GM18907 (cell line): Measurements from ENCODE around the gene IL12A.
A peak's percentile ranks its signal among the peaks of the same experiment; 100 is the strongest.

Source experiments
- ATAC-seq: cut with Tn5 transposase; IDR thresholded peaks from one replicate; pipeline ENCODE4 v1.9.1; 2021; ENCODE audit warnings: mild to moderate bottlenecking, moderate library complexity; ENCODE audit not compliant: unreplicated experiment

The IL12A gene

GRCh38 chr3:159988617-159989271, at the start of gene IL12A:
Gene IL12A (plus strand): TSS chr3:159988835.
- peak; percentile 96 for ATAC-seq

GRCh38 chr3:159941038-159942000, 47.3 kb upstream of the IL12A start:
- peak; percentile 84 for ATAC-seq

- no peak for ATAC-seq
Observed at GRCh38 chr3:159944781-159945180, 43.9 kb upstream of the IL12A start.

DNA sequence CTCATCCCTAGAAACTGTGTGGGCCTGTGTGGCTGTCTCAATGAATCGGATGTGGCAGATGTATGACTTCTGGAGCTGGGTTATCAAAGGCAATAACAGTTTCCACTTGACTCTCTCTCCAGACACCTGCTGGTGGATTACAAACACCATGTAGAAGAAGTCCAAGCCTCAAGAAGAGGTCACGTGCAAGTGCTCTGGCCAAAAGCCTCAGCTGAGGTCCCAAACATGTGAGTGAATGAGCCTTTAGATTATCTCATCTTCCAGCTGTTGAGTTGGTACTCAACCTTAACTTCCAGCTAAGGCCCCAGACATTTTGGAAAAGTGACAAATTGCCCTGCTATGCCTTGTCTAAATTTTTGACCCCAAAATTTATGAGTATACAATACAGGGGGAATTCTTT, 42.7 kb upstream of the IL12A start:
- ATAC-seq = no peak

GRCh38 chr3:159947220-159947619, 41.4 kb upstream of the IL12A start:
- no peak for ATAC-seq

- no peak for ATAC-seq
Observed at GRCh38 chr3:159948429-159949144, 40.0 kb upstream of the IL12A start.

DNA sequence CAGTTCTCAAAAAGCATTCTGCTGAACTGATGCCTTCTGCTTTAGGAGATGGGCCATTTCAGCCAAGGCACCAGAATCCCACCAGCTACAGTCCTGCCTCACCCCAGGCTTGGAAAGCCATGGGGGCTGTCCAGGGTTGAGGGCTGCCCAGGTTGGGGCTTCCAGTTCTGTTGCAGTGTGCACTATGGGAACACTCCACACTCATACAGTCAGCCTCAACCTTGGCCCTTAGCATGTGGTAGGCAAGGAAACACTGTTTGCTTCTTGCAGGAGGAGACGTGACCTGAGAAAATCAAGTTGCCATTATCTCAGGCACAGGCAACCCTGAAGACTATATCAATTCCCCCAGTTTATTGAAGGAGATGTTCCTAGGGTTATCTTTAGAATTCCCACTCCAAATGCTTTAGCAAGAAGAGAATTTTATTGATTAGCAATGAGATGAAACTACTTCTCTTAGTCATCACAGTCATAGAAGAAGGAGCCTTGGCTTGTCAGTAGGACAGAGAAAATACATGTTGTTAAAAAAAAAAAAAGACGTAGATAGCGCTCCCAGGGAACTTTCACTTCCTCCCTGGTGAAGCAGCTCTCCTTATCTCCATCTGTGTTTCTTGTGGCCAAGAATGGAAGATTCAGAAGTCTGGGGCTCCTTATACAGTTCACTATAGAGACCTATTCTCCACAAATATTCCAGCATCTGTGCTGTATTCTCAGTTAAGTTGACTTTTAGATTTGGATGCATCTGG, 38.3 kb upstream of the IL12A start:
- ATAC-seq = peak; percentile 89

- ATAC-seq = no peak
Observed at GRCh38 chr3:159951540-159951939, 37.1 kb upstream of the IL12A start.

GRCh38 chr3:159953325-159954085, 35.1 kb upstream of the IL12A start:
- no peak for ATAC-seq

DNA sequence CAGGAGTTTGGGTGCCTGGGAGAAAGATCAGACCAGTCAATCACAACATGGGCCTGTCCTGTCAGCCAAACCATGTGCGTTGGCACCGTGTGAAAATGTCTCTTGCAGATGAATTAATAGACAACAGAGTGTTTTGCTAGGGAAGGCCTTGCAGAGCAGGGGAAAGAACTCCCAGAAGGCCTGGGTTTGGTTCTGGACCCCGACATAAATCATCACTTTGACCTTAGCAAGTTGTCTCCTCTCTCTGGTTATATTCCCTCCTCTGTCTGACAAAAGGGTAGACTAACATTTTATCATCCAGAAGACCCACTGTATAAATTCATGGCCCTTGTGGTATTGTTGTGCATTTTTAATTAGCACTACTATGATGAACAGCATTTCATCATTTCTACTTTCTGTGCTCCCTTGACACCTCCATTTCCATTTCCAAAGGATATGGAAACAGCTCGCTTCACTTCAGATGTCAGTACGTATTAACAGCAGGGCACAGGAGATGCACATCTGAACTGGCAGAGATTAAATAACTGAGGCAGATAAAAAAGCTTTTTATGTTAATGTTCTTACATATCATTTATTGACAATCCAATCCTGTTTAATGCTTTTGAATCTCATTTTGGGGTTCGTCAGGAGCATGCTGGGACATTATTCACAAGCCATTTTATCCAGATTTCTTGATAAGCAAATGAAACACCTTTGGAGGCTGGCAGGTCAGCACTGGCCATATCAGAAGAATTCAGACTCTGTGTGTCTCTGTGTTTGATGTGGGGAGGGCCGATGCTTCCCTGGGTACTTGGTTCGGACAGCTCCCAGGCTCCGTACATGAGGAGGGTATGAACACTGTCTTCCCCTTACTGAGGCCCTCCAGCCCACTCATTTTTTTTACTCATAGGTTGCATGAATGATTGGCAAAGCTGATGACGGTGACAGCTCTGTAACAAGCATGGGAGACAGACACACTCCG, 28.2 kb upstream of the IL12A start:
- no peak for ATAC-seq

- ATAC-seq = peak; percentile 100
Observed at GRCh38 chr3:159964166-159964973, 24.3 kb upstream of the IL12A start.

DNA sequence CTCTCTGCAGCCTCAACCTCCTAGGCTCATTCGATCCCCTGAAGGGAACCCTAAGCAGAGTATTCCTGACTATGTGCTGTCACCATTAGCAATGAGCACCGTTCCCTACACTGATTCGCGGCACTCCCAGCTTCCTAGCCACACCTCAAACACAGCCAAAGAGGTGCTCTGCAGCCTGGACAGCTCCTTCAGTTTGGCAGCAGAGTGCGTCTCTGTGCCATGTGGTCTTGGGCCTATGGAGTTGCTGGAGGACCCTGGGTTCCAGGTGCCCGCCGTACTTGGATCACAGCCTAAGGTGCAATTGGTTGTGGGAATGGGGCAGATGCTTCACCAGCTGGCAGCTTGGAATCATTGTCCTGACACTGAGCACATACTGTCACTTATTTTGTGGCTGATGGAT, 17.3 kb upstream of the IL12A start:
- no peak for ATAC-seq

DNA sequence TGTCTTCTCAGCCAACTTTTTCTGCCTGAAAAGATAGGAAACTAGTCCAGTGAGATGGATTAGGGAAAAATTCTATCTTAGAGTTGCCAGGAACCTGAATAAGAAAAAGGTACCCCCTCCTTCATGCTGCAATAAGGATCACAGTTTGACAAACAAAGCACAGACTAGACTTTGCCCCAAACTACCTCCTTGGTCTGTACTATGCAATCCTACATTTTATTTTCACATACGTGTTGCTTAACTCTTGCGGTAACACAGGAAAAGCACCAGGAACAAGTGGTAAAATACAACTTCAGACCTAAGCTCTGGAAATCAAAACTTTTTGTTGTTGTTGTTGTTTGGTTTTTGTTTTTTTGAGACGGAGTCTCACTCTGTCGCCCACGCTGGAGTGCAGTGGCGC, 11.3 kb upstream of the IL12A start:
- ATAC-seq = no peak

DNA sequence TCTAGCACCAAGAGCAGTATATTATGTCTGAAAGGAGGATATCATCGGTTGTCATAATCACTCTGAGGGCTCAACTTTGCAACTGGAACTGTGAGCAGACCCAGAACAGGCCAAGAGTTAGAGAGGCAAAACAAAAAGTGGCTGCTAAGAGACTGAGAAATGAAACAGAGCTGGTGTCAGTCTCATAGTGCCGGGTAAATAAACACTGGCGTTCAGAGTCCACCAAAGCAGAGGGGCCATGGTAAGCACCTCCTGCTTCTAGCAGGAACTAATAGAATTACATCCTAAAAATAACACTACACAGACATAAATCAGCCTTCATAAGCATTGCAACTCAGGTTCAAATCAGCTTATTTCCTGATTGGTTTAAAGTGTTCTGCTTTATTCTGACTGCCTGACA, 10.3 kb upstream of the IL12A start:
- peak; percentile 94 for ATAC-seq

DNA sequence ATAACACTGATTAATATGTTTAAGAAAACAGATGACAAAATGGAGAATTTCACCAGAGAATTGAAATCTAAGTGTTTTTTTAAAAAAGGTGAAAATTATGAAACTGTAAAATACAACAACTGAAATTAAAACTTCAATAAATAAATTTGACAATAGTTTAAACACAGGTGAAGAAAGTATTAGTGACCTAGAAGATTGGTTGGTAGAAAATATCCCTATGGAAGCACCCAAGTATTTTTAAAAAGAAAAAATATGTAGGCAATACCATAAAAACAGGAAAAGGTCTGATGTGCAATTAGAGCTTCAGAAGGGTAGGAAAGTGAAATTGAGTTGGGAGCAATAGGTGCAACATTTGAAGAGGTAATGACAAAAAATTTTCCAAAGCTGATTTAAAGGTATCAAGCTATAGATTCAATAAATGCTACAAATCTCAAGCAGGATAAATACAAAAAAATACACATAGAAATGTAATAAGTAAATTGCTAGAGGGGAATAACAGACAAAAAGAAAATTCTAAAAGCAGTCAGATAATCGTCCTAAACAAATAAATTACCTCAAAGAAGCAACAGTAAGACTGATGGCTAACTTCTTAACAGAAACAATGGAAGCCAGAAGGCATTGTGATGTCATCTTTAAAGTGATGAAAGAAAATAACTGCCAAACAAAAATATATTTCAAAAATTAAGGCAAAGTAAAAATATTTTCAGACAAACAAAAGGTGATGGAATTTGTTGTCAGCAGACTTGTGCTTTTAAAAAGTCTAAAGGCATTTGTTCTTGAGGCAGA, 9.5 kb upstream of the IL12A start:
- ATAC-seq = no peak

DNA sequence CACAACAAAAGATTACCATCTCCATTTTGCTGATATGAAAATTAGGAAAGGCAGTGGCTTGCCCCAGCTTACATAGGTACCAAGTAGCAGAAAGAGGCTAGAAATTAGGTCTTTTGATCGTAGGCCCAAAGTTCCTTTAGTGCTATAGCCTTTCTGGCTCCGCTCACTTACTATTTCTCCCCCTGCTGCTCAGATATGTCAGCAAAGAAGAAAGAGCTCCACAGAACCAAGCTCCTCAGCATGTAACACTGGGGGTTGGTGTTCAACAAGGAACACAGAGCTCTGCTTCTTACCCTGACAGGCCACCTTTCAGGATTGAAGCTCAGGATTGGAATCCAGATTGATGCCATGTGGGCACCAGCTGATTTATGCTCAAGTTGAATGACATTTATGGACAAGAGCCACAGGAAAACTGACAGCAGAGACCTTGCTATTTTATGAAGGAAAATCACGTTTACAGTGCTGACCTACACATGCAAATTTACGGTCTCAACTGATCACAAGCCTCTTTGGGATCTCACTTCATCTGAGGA, 6.1 kb upstream of the IL12A start:
- ATAC-seq = no peak

DNA sequence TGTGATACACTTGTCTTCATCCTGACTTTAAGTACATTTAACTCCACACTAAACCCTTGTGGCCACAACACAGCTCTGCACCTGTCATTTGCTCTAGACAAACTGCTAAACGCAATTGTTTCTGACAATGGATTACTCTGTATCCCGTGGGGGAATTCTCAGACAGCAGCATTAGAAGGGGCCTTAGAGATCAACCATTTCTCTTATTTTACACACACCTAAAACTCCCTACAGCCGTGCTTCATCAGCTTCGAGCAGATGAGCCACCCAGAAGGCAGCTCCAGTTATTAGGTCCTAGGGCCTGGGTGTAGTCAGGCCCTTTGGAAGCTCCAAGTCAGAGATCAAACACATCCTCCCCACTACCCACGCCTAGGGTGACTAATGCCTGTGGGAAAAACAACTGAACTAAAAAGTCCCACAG, 1.3 kb upstream of the IL12A start:
- no peak for ATAC-seq
